ENCODE results near the gene NLRP3.

- no peak for TF ChIP-seq CTCF (IDR thresholded peaks at IDR 0.05)
- TF ChIP-seq TCF7L2 (IDR thresholded peaks at IDR 0.05; ENCODE audit: low read depth, low read length): no peak
Measured at GRCh38 chr1:247370786-247371732, 44.9 kb upstream of the NLRP3 start.
